ENCODE measurements around the gene AP3D1.
A peak's percentile ranks its signal among the peaks of the same experiment; 100 is the strongest.
"Not testable (repeated sequence)": the region's sequence is repeated elsewhere in the genome, so short reads cannot be mapped to it uniquely, and the experiment has no call there.

AP3D1 gene

GRCh38 chr19:2151339-2152229 is at the start of gene AP3D1:
Gene AP3D1, minus strand, starts transcription at chr19:2151566. Its CDS starts 232 bp downstream, at chr19:2151334.
- DNase-seq (ENCODE audit: low spot score), result peak; percentile 100
- no peak for TF ChIP-seq CTCF (IDR thresholded peaks at IDR 0.05; ENCODE audit: extremely low read depth, missing control alignments)

GRCh38 chr19:2200624-2201294 is 49.4 kb upstream of the AP3D1 start:
- not testable (repeated sequence) for DNase-seq (ENCODE audit: low spot score)

GRCh38 chr19:2199861-2200623 is 48.7 kb upstream of the AP3D1 start:
- no peak for DNase-seq (ENCODE audit: low spot score)
- no peak for TF ChIP-seq CTCF (IDR thresholded peaks at IDR 0.05; ENCODE audit: extremely low read depth, missing control alignments)

GRCh38 chr19:2199215-2199614 is 47.8 kb upstream of the AP3D1 start:
- DNase-seq (ENCODE audit: low spot score), result peak; percentile 68
- TF ChIP-seq CTCF (IDR thresholded peaks at IDR 0.05; ENCODE audit: extremely low read depth, missing control alignments), result peak; percentile 15

- no peak for DNase-seq (ENCODE audit: low spot score)
- TF ChIP-seq CTCF (IDR thresholded peaks at IDR 0.05; ENCODE audit: extremely low read depth, missing control alignments), result no peak
Measured at GRCh38 chr19:2198317-2198716, 47.0 kb upstream of the AP3D1 start.

GRCh38 chr19:2197270-2197669 is 45.9 kb upstream of the AP3D1 start:
- TF ChIP-seq CTCF (IDR thresholded peaks at IDR 0.05; ENCODE audit: extremely low read depth, missing control alignments), result no peak

GRCh38 chr19:2195914-2196313 is 44.5 kb upstream of the AP3D1 start:
- no peak for DNase-seq (ENCODE audit: low spot score)
- no peak for TF ChIP-seq CTCF (IDR thresholded peaks at IDR 0.05; ENCODE audit: extremely low read depth, missing control alignments)

More at GRCh38 chr19:2197270-2197669, 45.9 kb upstream of the AP3D1 start:
- no peak for DNase-seq (ENCODE audit: low spot score)
